ENCODE measurements around the gene MS4A5.

GRCh38 chr11:60485987-60486386, 56.6 kb downstream of the MS4A5 start:
- no peak for TF ChIP-seq CTCF (IDR thresholded peaks at IDR 0.05)
- TF ChIP-seq ZNF121 (CRISPR knock-in tag; IDR thresholded peaks at IDR 0.05), result no peak
- TF ChIP-seq KAT7 (CRISPR knock-in tag; IDR thresholded peaks at IDR 0.05; ENCODE audit: borderline replicate concordance), result no peak
- no peak for TF ChIP-seq USF2 (CRISPR knock-in tag; IDR thresholded peaks at IDR 0.05)
- no peak for TF ChIP-seq JUN (CRISPR knock-in tag; IDR thresholded peaks at IDR 0.05)
- TF ChIP-seq, protein P1, sequence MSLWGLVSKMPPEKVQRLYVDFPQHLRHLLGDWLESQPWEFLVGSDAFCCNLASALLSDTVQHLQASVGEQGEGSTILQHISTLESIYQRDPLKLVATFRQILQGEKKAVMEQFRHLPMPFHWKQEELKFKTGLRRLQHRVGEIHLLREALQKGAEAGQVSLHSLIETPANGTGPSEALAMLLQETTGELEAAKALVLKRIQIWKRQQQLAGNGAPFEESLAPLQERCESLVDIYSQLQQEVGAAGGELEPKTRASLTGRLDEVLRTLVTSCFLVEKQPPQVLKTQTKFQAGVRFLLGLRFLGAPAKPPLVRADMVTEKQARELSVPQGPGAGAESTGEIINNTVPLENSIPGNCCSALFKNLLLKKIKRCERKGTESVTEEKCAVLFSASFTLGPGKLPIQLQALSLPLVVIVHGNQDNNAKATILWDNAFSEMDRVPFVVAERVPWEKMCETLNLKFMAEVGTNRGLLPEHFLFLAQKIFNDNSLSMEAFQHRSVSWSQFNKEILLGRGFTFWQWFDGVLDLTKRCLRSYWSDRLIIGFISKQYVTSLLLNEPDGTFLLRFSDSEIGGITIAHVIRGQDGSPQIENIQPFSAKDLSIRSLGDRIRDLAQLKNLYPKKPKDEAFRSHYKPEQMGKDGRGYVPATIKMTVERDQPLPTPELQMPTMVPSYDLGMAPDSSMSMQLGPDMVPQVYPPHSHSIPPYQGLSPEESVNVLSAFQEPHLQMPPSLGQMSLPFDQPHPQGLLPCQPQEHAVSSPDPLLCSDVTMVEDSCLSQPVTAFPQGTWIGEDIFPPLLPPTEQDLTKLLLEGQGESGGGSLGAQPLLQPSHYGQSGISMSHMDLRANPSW (CRISPR knock-in tag; conservative IDR thresholded peaks at IDR 0.05; ENCODE audit: low read depth), result no peak
- no peak for TF ChIP-seq CREB1 (CRISPR knock-in tag; IDR thresholded peaks at IDR 0.05)
- no peak for TF ChIP-seq CBFB (CRISPR knock-in tag; IDR thresholded peaks at IDR 0.05; ENCODE audit: low read depth)
- TF ChIP-seq GTF2I (CRISPR knock-in tag; conservative IDR thresholded peaks at IDR 0.05), result no peak

Data from WTC11 (cell line).